ENCODE measurements around the gene FBXL16. TPM values are rescaled to one million over a fixed set of nuclear protein-coding genes. Genes with fewer than 3 reads are reported as not detected.
A peak's percentile ranks its signal among the peaks of the same experiment; 100 is the strongest.

The FBXL16 gene
- total and polyA plus RNA-seq, 8 donors = 0.60 to 17.7 (median 2.3) TPM

GRCh38 chr16:716768-717325, 11.2 kb upstream of the FBXL16 start:
- DNase-seq (no peak), FAIRE-seq (no peak), ATAC-seq (no peak)
- no peaks in the 10 kb centered on the region for H3K36me3 ChIP-seq
- intact Hi-C loops (cut with DNase I) = loop anchor here in 1 of 3 donors (10.0 kb wide), 1 partner anchor 338 kb away; no protein-coding TSS in a partner anchor
- 86 to 87% methylated on average over 29 of the region's 29 CpGs for WGBS, 2 donors
- H3K4me1 ChIP-seq = peaks cover 6 to 28% (median 21%) of the 10 kb centered on the region in 3 donors
- H3K4me3 ChIP-seq = peak overlapping the region in 1 of 4 donors; percentile 89
- peak overlapping the region; percentile 5 to 68 (median 44) for H3K27ac ChIP-seq
- no peak for TF ChIP-seq CTCF (IDR thresholded peaks at IDR 0.05)
- no peaks in the 10 kb centered on the region for H3K27me3 ChIP-seq
- no peaks in the 10 kb centered on the region for H3K9me3 ChIP-seq

DNA sequence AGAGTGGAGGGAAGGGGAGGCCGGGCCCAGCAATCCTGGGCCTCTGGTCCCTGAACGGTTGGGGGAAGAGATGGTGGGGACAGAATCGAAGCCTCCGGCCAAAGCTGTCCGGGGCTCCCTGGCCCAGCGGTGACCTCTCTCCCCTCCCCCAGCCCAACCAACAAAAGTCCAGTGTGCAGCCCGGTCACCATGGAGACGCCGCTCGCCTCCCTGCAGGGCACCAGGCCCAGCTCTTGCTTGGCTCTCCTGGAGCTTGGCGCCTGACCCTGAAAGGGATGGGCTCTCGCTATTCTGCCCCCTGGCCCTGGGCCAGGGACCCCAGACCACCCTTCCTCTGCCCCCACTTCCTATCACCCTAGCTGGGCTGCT, 10.6 kb upstream of the FBXL16 start:
- H3K4me3 ChIP-seq = peak overlapping the region in 3 of 4 donors; percentile 56 to 89 (median 67)
- peak overlapping the region; percentile 44 to 68 (median 52) for H3K27ac ChIP-seq
- ATAC-seq (peak in 2 of 4 donors; percentile 26 to 34), DNase-seq (peak in 4 of 6 donors; percentile 68 to 83 (median 74)), FAIRE-seq (no peak)
- peaks cover 6 to 23% (median 18%) of the 10 kb centered on the region in 3 donors for H3K4me1 ChIP-seq
- H3K27me3 ChIP-seq = peaks cover 0 to 4% (median 0%) of the 10 kb centered on the region in 4 donors
- TF ChIP-seq CTCF (IDR thresholded peaks at IDR 0.05) = no peak
- no peaks in the 10 kb centered on the region for H3K9me3 ChIP-seq
- 12 to 15% methylated on average over 12 of the region's 12 CpGs for WGBS, 2 donors
- intact Hi-C loops (cut with DNase I) = loop anchor here in 1 of 3 donors (10.0 kb wide), 1 partner anchor 339 kb away; no protein-coding TSS in a partner anchor
- H3K36me3 ChIP-seq = no peaks in the 10 kb centered on the region

GRCh38 chr16:715477-716199, 10.0 kb upstream of the FBXL16 start:
- TF ChIP-seq CTCF (IDR thresholded peaks at IDR 0.05) = no peak
- H3K4me3 ChIP-seq = peak overlapping the region; percentile 56 to 89 (median 68)
- peaks cover 0 to 9% (median 0%) of the 10 kb centered on the region in 4 donors for H3K27me3 ChIP-seq
- no peaks in the 10 kb centered on the region for H3K36me3 ChIP-seq
- peaks cover 6 to 23% (median 18%) of the 10 kb centered on the region in 3 donors for H3K4me1 ChIP-seq
- FAIRE-seq (no peak), ATAC-seq (peak in 3 of 4 donors; percentile 2 to 10 (median 3)), DNase-seq (peak in 1 of 6 donors; percentile 78)
- H3K9me3 ChIP-seq = no peaks in the 10 kb centered on the region
- intact Hi-C loops (cut with DNase I) = loop anchor here in 2 of 3 donors (2.0 to 10.0 kb wide), 2 partner anchors 71 to 339 kb away; no protein-coding TSS in a partner anchor
- peak overlapping the region; percentile 36 to 60 (median 50) for H3K27ac ChIP-seq
- 3% methylated on average over 48 to 74 of the region's 74 CpGs for WGBS, 2 donors

DNA sequence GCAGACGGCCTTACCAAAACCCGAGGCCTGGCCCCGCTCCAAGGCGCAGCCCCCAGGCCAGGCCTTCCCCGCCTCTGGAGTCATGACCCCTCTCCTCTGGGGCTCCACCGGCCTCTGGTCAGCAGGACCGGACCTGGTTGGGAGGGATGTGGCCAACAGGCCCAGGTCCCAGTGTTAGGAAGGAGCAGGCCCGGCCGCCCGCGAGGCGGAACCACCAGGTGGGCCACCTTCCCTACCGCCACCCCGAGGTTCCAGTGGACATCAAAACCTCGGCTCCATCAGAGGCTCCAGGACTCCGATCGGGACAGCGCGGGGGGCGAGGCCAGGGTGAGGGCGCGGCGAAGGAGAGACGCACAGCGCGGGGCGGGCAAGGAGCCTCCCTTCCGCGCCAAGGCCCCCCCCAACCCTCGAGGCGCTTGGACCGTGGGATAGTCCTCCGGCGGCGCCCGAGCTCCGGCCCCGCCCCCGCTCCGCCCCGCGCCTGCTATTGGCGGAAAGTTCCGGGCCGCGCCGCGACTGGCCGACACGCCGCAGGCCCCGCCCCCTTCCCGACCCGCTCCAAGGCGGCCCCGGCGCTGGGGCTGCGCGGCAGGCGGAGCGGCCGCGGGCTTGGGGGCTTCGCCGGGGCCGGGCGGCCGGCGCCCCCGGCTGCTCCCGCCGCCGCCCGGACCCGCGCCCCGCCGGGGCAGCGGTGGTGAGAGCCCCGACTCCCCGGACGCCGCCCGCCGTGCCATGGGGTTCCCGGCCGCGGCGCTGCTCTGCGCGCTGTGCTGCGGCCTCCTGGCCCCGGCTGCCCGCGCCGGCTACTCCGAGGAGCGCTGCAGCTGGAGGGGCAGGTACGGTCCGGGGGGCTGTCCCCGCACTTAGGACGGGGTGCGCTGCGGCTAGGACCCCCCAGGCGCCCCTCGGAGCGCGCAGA, 9.2 kb upstream of the FBXL16 start, which contains the start of gene METRN:
TSS of gene METRN (plus strand) at position 561 of the 919 bp plus-strand sequence. CDS start at position 733, 172 bp downstream.
- peaks cover 0 to 10% (median 0%) of the 10 kb centered on the region in 4 donors for H3K27me3 ChIP-seq
- intact Hi-C loops (cut with DNase I) = loop anchor here in 2 of 3 donors (2.0 to 10.0 kb wide), 3 partner anchors 72 to 342 kb away; no protein-coding TSS in a partner anchor
- 5 to 10% methylated on average over 41 to 108 of the region's 108 CpGs for WGBS, 2 donors
- FAIRE-seq (no peak), DNase-seq (peak; percentile 87 to 98 (median 94)), ATAC-seq (peak; percentile 78 to 91 (median 86))
- peak within 1 kb of the TSS; percentile 56 to 89 (median 68) for H3K4me3 ChIP-seq
- TF ChIP-seq CTCF (IDR thresholded peaks at IDR 0.05) = no peak
- peak within 1 kb of the TSS; percentile 36 to 60 (median 50) for H3K27ac ChIP-seq
- H3K36me3 ChIP-seq = no peaks in the 10 kb centered on the region
- H3K9me3 ChIP-seq = no peaks in the 10 kb centered on the region
- H3K4me1 ChIP-seq = peaks cover 3 to 17% (median 14%) of the 10 kb centered on the region in 3 donors
